HEK293 (cell line): ENCODE data around the gene YIPF3.

Experiments used
- CTCF ChIP-seq: fragments of 450-650 bp; formaldehyde crosslinking; IDR thresholded peaks from 2 replicates; pipeline ENCODE4 v1.5.1; 2016; ENCODE audit warnings: missing biosample characterization, missing genetic modification characterization
- ELK4 ChIP-seq: IDR thresholded peaks from 2 replicates; pipeline ENCODE4 v1.6.1; 2011; ENCODE audit warnings: mild to moderate bottlenecking, low read depth, low read length, borderline replicate concordance
- KLF16 ChIP-seq: fragments of 450-650 bp; formaldehyde crosslinking; IDR thresholded peaks from 2 replicates; pipeline ENCODE4 v1.5.1; 2017; ENCODE audit warnings: missing biosample characterization, missing genetic modification characterization
- MYNN ChIP-seq: fragments of 450-650 bp; formaldehyde crosslinking; IDR thresholded peaks from 2 replicates; pipeline ENCODE4 v1.5.1; 2016; ENCODE audit warnings: missing biosample characterization, missing genetic modification characterization, borderline replicate concordance
- MZF1 ChIP-seq: fragments of 450-650 bp; formaldehyde crosslinking; IDR thresholded peaks from 2 replicates; pipeline ENCODE4 v1.5.1; 2017; ENCODE audit warnings: missing biosample characterization, missing genetic modification characterization, borderline replicate concordance
- PBX3 ChIP-seq: sonication (generic); formaldehyde crosslinking; IDR thresholded peaks from 2 replicates; pipeline ENCODE4 v1.8.1; 2022; ENCODE audit warnings: mild to moderate bottlenecking, moderate library complexity, missing genetic modification reagents
- SP2 ChIP-seq: fragments of 450-650 bp; formaldehyde crosslinking; IDR thresholded peaks from 2 replicates; pipeline ENCODE4 v1.5.1; 2016; ENCODE audit warnings: missing biosample characterization, missing genetic modification characterization
- TCF7L2 ChIP-seq: IDR thresholded peaks from 2 replicates; pipeline ENCODE4 v1.6.1; 2011; ENCODE audit warnings: low read depth, mild to moderate bottlenecking, inconsistent platforms, low read length, moderate library complexity, borderline replicate concordance
- YY1 ChIP-seq: fragments of 450-650 bp; formaldehyde crosslinking; IDR thresholded peaks from 2 replicates; pipeline ENCODE4 v1.5.1; 2018; ENCODE audit warnings: missing biosample characterization, missing genetic modification characterization
- ZBTB10 ChIP-seq: fragments of 450-650 bp; formaldehyde crosslinking; IDR thresholded peaks from 2 replicates; pipeline ENCODE4 v1.5.1; 2016; ENCODE audit warnings: missing biosample characterization, missing genetic modification characterization
- ZNF266 ChIP-seq: fragments of 450-650 bp; formaldehyde crosslinking; IDR thresholded peaks from 2 replicates; pipeline ENCODE4 v1.5.1; 2016; ENCODE audit warnings: missing biosample characterization, missing genetic modification characterization, low read depth
- ZNF302 ChIP-seq: fragments of 450-650 bp; formaldehyde crosslinking; IDR thresholded peaks from 2 replicates; pipeline ENCODE4 v1.5.1; 2016; ENCODE audit warnings: missing biosample characterization, missing genetic modification characterization, low read depth
- ZNF639 ChIP-seq: fragments of 450-650 bp; formaldehyde crosslinking; IDR thresholded peaks from 2 replicates; pipeline ENCODE4 v1.5.1; 2016; ENCODE audit warnings: missing biosample characterization, missing genetic modification characterization

- no peak for TF ChIP-seq MZF1 (tag by site-specific recombination)
- no peak for TF ChIP-seq KLF16 (tag by site-specific recombination)
- no peak for TF ChIP-seq CTCF
- no peak for TF ChIP-seq MYNN (tag by site-specific recombination)
- no peak for TF ChIP-seq SP2 (tag by site-specific recombination)
- TF ChIP-seq PBX3: no peak
- TF ChIP-seq ZNF302: no peak
- no peak for TF ChIP-seq YY1 (tag by site-specific recombination)
- TF ChIP-seq ELK4: no peak
- no peak for TF ChIP-seq ZNF639 (tag by site-specific recombination)
- no peak for TF ChIP-seq TCF7L2
- TF ChIP-seq ZBTB10 (tag by site-specific recombination): no peak
- TF ChIP-seq ZNF266: no peak
Measured at GRCh38 chr6:43500921-43501320, 15.8 kb downstream of the YIPF3 start.
